NT2/D1 (cell line): Measurements from ENCODE around the gene CFAP58.

Experiments used
- DNase-seq: peaks from one replicate; pipeline ENCODE4 v3.0.0-alpha.2; 2011; ENCODE audit warnings: low read depth, low spot score
- H3K27me3 ChIP-seq: 2 replicates; pipeline ENCODE4 v1.6.0; 2011; ENCODE audit warnings: mild to moderate bottlenecking; ENCODE audit not compliant: insufficient read length, insufficient read depth
- H3K36me3 ChIP-seq: 2 replicates; pipeline ENCODE4 v1.6.1; 2011; ENCODE audit warnings: mild to moderate bottlenecking, low read length, mixed read lengths; ENCODE audit not compliant: insufficient read depth, insufficient read length
- H3K4me1 ChIP-seq: 2 replicates; pipeline ENCODE4 v1.5.1; 2011; ENCODE audit not compliant: insufficient read depth, insufficient read length
- H3K4me3 ChIP-seq: 2 replicates; pipeline ENCODE4 v1.5.1; 2011; ENCODE audit warnings: low read depth; ENCODE audit not compliant: insufficient read length
- H3K9ac ChIP-seq: 2 replicates; pipeline ENCODE4 v1.6.0; 2011; ENCODE audit warnings: low read depth; ENCODE audit not compliant: insufficient read length
- H3K9me3 ChIP-seq: 2 replicates; pipeline ENCODE4 v1.5.1; 2011; ENCODE audit warnings: mild to moderate bottlenecking, low read length; ENCODE audit not compliant: insufficient read depth
- SUZ12 ChIP-seq: IDR thresholded peaks from 2 replicates; pipeline ENCODE4 v1.6.1; 2011; ENCODE audit not compliant: insufficient read length, insufficient read depth; ENCODE audit errors: extremely low read depth
- YY1 ChIP-seq: IDR thresholded peaks from 2 replicates; pipeline ENCODE4 v1.6.1; 2011; ENCODE audit not compliant: insufficient read length, insufficient read depth
- ZNF274 ChIP-seq: IDR thresholded peaks from 2 replicates; pipeline ENCODE4 v1.6.1; 2011; ENCODE audit warnings: mild to moderate bottlenecking, low read depth, low read length

The CFAP58 gene

GRCh38 chr10:104359811-104360210, 6.2 kb downstream of the CFAP58 start:
- DNase-seq: no peak
- Histone ChIP-seq H3K9ac (no peak overlapping the region), H3K27me3 (peaks cover 10% of the 10 kb centered on the region), H3K4me1 (no peaks in the 10 kb centered on the region), H3K36me3 (no peaks in the 10 kb centered on the region), H3K9me3 (peaks cover 4% of the 10 kb centered on the region), H3K4me3 (no peak overlapping the region)
- TF ChIP-seq ZNF274: no peak
- no peak for TF ChIP-seq SUZ12
- TF ChIP-seq YY1: no peak

- DNase-seq: no peak
- TF ChIP-seq ZNF274: no peak
- Histone ChIP-seq H3K4me1 (no peaks in the 10 kb centered on the region), H3K36me3 (no peaks in the 10 kb centered on the region), H3K4me3 (no peak overlapping the region), H3K9me3 (peaks cover 12% of the 10 kb centered on the region; the same call in 1 of the 2 replicates), H3K9ac (no peak overlapping the region), H3K27me3 (no peaks in the 10 kb centered on the region)
These were observed 14.3 kb downstream of the CFAP58 start for GRCh38 chr10:104367904-104368303.

GRCh38 chr10:104368381-104368780, 14.7 kb downstream of the CFAP58 start:
- Histone ChIP-seq H3K27me3 (no peaks in the 10 kb centered on the region), H3K4me3 (no peak overlapping the region), H3K36me3 (no peaks in the 10 kb centered on the region), H3K4me1 (no peaks in the 10 kb centered on the region), H3K9me3 (peaks cover 12% of the 10 kb centered on the region; the same call in 1 of the 2 replicates), H3K9ac (no peak overlapping the region)
- no peak for DNase-seq
- no peak for TF ChIP-seq SUZ12
- no peak for TF ChIP-seq ZNF274
- TF ChIP-seq YY1: no peak

GRCh38 chr10:104371753-104372152, 18.1 kb downstream of the CFAP58 start:
- TF ChIP-seq YY1 (no peak), ZNF274 (no peak), SUZ12 (no peak)
- Histone ChIP-seq H3K9ac (no peak overlapping the region), H3K4me1 (no peaks in the 10 kb centered on the region), H3K4me3 (no peak overlapping the region), H3K27me3 (no peaks in the 10 kb centered on the region), H3K36me3 (no peaks in the 10 kb centered on the region), H3K9me3 (peaks cover 7% of the 10 kb centered on the region; the same call in 1 of the 2 replicates)
- DNase-seq: no peak

- Histone ChIP-seq H3K4me1 (no peaks in the 10 kb centered on the region), H3K9ac (no peak overlapping the region), H3K27me3 (no peaks in the 10 kb centered on the region), H3K36me3 (no peaks in the 10 kb centered on the region), H3K4me3 (no peak overlapping the region), H3K9me3 (peaks cover 7% of the 10 kb centered on the region; the same call in 1 of the 2 replicates)
- DNase-seq: no peak
- TF ChIP-seq SUZ12 (no peak), YY1 (no peak), ZNF274 (no peak)
These were observed 21.0 kb downstream of the CFAP58 start for GRCh38 chr10:104374591-104374990.

- Histone ChIP-seq H3K4me3 (no peak overlapping the region), H3K36me3 (no peaks in the 10 kb centered on the region), H3K9ac (no peak overlapping the region), H3K27me3 (no peaks in the 10 kb centered on the region), H3K4me1 (no peaks in the 10 kb centered on the region), H3K9me3 (peaks cover under 1% of the 10 kb centered on the region; the same call in 1 of the 2 replicates)
- no peak for DNase-seq
- TF ChIP-seq YY1 (no peak), ZNF274 (no peak), SUZ12 (no peak)
These were observed 23.2 kb downstream of the CFAP58 start for GRCh38 chr10:104376784-104377300.

GRCh38 chr10:104380336-104380735, 26.7 kb downstream of the CFAP58 start:
- no peaks in the 10 kb centered on the region for H3K9me3 ChIP-seq
- no peaks in the 10 kb centered on the region for H3K36me3 ChIP-seq
- no peak for DNase-seq
- TF ChIP-seq ZNF274 (no peak), SUZ12 (no peak), YY1 (no peak)
- no peak overlapping the region for H3K4me3 ChIP-seq
- H3K9ac ChIP-seq: no peak overlapping the region
- H3K27me3 ChIP-seq: no peaks in the 10 kb centered on the region
- no peaks in the 10 kb centered on the region for H3K4me1 ChIP-seq
